K562 (cell line): ENCODE data around the gene AKR1D1. TPM values are rescaled to one million over a fixed set of nuclear protein-coding genes. Genes with fewer than 3 reads are reported as not detected.

Experiments
- ARID1B ChIP-seq: fragments of 450-650 bp; IDR thresholded peaks from 2 replicates; pipeline ENCODE4 v1.6.1; 2016; ENCODE audit warnings: antibody characterized with exemption, mild to moderate bottlenecking, inconsistent platforms
- BRD4 ChIP-seq: fragments of 200-600 bp; sonication (generic); IDR thresholded peaks from 2 replicates; pipeline ENCODE4 v1.6.1; 2017; ENCODE audit warnings: inconsistent platforms
- ESRRA ChIP-seq: fragments of 450-650 bp; IDR thresholded peaks from 2 replicates; pipeline ENCODE4 v1.6.1; 2014; ENCODE audit warnings: low read depth, mild to moderate bottlenecking, moderate library complexity, borderline replicate concordance
- FOXP4 ChIP-seq: sonication (generic); formaldehyde crosslinking; IDR thresholded peaks from 2 replicates; pipeline ENCODE4 v1.8.0; 2022; ENCODE audit warnings: mild to moderate bottlenecking, missing genetic modification reagents, borderline replicate concordance
- FUS ChIP-seq: fragments of 200-400 bp; formaldehyde crosslinking; optimal IDR thresholded peaks from 2 replicates; pipeline ENCODE3; 2017; ENCODE audit warnings: low read depth, low read length
- GTF2F1 ChIP-seq: IDR thresholded peaks from 2 replicates; pipeline ENCODE4 v1.6.1; 2011; ENCODE audit warnings: low read depth, low read length, improper control_type of control experiment
- LEF1 ChIP-seq: fragments of 450-650 bp; IDR thresholded peaks from 2 replicates; pipeline ENCODE4 v1.6.1; 2016; ENCODE audit warnings: mild to moderate bottlenecking
- MAFK ChIP-seq: IDR thresholded peaks from 2 replicates; pipeline ENCODE4 v1.6.1; 2011; ENCODE audit warnings: low read length, improper control_type of control experiment
- NRF1 ChIP-seq, 2 experiments: fragments of 450-650 bp; IDR thresholded peaks in 1 of 2; conservative IDR thresholded peaks in 1 of 2; 2 replicates each; pipeline ENCODE4 v1.6.1; 2014; ENCODE audit warnings: mild to moderate bottlenecking in 2 of 2
- PML ChIP-seq: IDR thresholded peaks from 2 replicates; pipeline ENCODE4 v1.6.1; 2012; ENCODE audit warnings: low read length, inconsistent platforms
- RBM39 ChIP-seq: fragments of 200-400 bp; formaldehyde crosslinking; optimal IDR thresholded peaks from 2 replicates; pipeline ENCODE3; 2018; ENCODE audit warnings: low read depth, low read length
- SIX5 ChIP-seq, 2 experiments: IDR thresholded peaks; 2 replicates each; pipeline ENCODE4 v1.6.1; 2011; ENCODE audit warnings: low read length in 2 of 2, borderline replicate concordance in 1 of 2, low read depth in 1 of 2, mild to moderate bottlenecking in 1 of 2, moderate library complexity in 1 of 2; ENCODE audit not compliant: insufficient read depth in 1 of 2
- TAL1 ChIP-seq: fragments of 450-650 bp; IDR thresholded peaks from 2 replicates; pipeline ENCODE4 v1.6.1; 2016; ENCODE audit warnings: mild to moderate bottlenecking
- TBL1XR1 ChIP-seq, 2 experiments: IDR thresholded peaks; 2 replicates each; pipeline ENCODE4 v1.6.1; 2012; ENCODE audit warnings: improper control_type of control experiment in 2 of 2, low read length in 2 of 2, mild to moderate bottlenecking in 1 of 2
- TCF3 ChIP-seq: sonication (generic); formaldehyde crosslinking; IDR thresholded peaks from 2 replicates; pipeline ENCODE4 v1.4.0; 2020; ENCODE audit warnings: mild to moderate bottlenecking, missing genetic modification reagents
- TEAD4 ChIP-seq, 2 experiments: sonication (generic) in 1 of 2; formaldehyde crosslinking in 1 of 2; IDR thresholded peaks; 2 replicates each; pipeline versions ENCODE4 v1.6.1 to v1.8.0; 2012 to 2022; ENCODE audit warnings: borderline replicate concordance in 1 of 2, inconsistent platforms in 1 of 2, low read length in 1 of 2, mild to moderate bottlenecking in 1 of 2, missing genetic modification reagents in 1 of 2
- TRIM24 ChIP-seq, 2 experiments: fragments of 450-650 bp; IDR thresholded peaks; 2 replicates each; pipeline ENCODE4 v1.6.1; 2016
- YBX1 ChIP-seq: fragments of 450-650 bp; IDR thresholded peaks from 2 replicates; pipeline ENCODE4 v1.7.1; 2016; ENCODE audit warnings: mild to moderate bottlenecking
- YY1 ChIP-seq, 3 experiments: IDR thresholded peaks; 2 replicates each; pipeline ENCODE4 v1.6.1; 2011; ENCODE audit warnings: low read length in 2 of 3, mild to moderate bottlenecking in 2 of 3, moderate library complexity in 2 of 3, borderline replicate concordance in 1 of 3, control low read depth in 1 of 3, low read depth in 1 of 3; ENCODE audit not compliant: insufficient read depth in 3 of 3, insufficient replicate concordance in 2 of 3, control insufficient read depth in 1 of 3, insufficient read length in 1 of 3; ENCODE audit errors: extremely low read depth in 1 of 3
- ZBTB33 ChIP-seq: sonication (generic); formaldehyde crosslinking; IDR thresholded peaks from 2 replicates; pipeline ENCODE4 v1.8.1; 2023; ENCODE audit warnings: mild to moderate bottlenecking, missing genetic modification reagents
- ZFP36 ChIP-seq: fragments of 150-350 bp; IDR thresholded peaks from 2 replicates; pipeline ENCODE4 v1.6.1; 2018; ENCODE audit warnings: low read length, low read depth; ENCODE audit not compliant: partially characterized antibody
- ZNF274 ChIP-seq: IDR thresholded peaks from 2 replicates; pipeline ENCODE4 v1.6.1; 2011; ENCODE audit warnings: low read depth, mild to moderate bottlenecking, low read length, moderate library complexity, borderline replicate concordance
- ZNF449 ChIP-seq: fragments of 250-450 bp; sonication (Bioruptor Pico); IDR thresholded peaks from 2 replicates; pipeline ENCODE4 v1.8.0; 2022; ENCODE audit warnings: moderate library complexity, mild to moderate bottlenecking, inconsistent platforms
- polyA plus RNA-seq, 8 experiments: library from polyadenylated mRNA; depleted of rRNA in 4 of 8; stranded (reverse) in 5 of 8; unstranded in 3 of 8; fragments of >200 nt; fragmentation: Nextera tagmentation in 2 of 8; fragmentation: Illumina TruSeq in 1 of 8; extraction: Ambion mirVana in 2 of 8; extraction: Trizol in 1 of 8; gene quantifications; 2 replicates each; pipeline versions ENCODE4 v1.2.1 to v1.2.3, GENCODE V29; 2011 to 2014; ENCODE audit warnings: inconsistent platforms in 1 of 8, missing spikeins in 1 of 8
- total RNA-seq, 7 experiments: library from RNA; depleted of rRNA in 6 of 7; stranded (reverse); fragments of >200 nt in 6 of 7; fragmentation: Illumina TruSeq in 2 of 7; extraction: Trizol in 2 of 7; gene quantifications; 2 replicates each; pipeline versions ENCODE4 v1.2.1 to v1.2.3, GENCODE V29; 2011 to 2021; ENCODE audit warnings: low replicate concordance in 1 of 7

Gene AKR1D1
- total and polyA plus RNA-seq, 9 of the 15 experiments (the other 6 are each of a cell fraction or from before 2014, with no cell fraction given), result not detected

GRCh38 chr7:138164804-138165203 lies 88.5 kb downstream of the AKR1D1 start (continued):
- no peak for TF ChIP-seq ZBTB33 (CRISPR knock-in tag)
- TF ChIP-seq NRF1 (conservative IDR thresholded peaks at IDR 0.05 in 1 of 2, IDR thresholded peaks at IDR 0.05 in 1 of 2), result no peak
- TF ChIP-seq FOXP4, result no peak
- no peak for TF ChIP-seq ESRRA
- no peak for TF ChIP-seq RBM39
- no peak for TF ChIP-seq LEF1
- TF ChIP-seq TAL1, result peak; percentile 64
- peak; percentile 53 for TF ChIP-seq TCF3 (CRISPR knock-in tag)
- no peak for TF ChIP-seq ZNF449 (CRISPR knock-in tag)
- peak; percentile 97 for TF ChIP-seq ZFP36
- TF ChIP-seq GTF2F1, result no peak
- peak; percentile 86 to 89 for TF ChIP-seq TRIM24 (IDR thresholded peaks at IDR 0.05)
- no peak for TF ChIP-seq SIX5 (IDR thresholded peaks at IDR 0.05; ENCODE audit: borderline replicate concordance in 1 of 2, insufficient read depth in 1 of 2, low read depth in 1 of 2, low read length in 2 of 2)
- peak; percentile 27; the same call in 1 of the 2 replicates for TF ChIP-seq ARID1B
- TF ChIP-seq TEAD4 (IDR thresholded peaks at IDR 0.05; ENCODE audit: low read length), result peak; percentile 60
- no peak for TF ChIP-seq TEAD4 (CRISPR knock-in tag; IDR thresholded peaks at IDR 0.05; ENCODE audit: borderline replicate concordance)
- TF ChIP-seq ZNF274, result no peak
- TF ChIP-seq FUS, result no peak
- no peak for TF ChIP-seq YY1 (IDR thresholded peaks at IDR 0.05; ENCODE audit: borderline replicate concordance in 1 of 3, control insufficient read depth in 1 of 3, extremely low read depth in 1 of 3, insufficient read depth in 3 of 3, insufficient read length in 1 of 3, insufficient replicate concordance in 2 of 3, low read depth in 1 of 3, low read length in 2 of 3)
- no peak for TF ChIP-seq BRD4
- no peak for TF ChIP-seq MAFK
- no peak for TF ChIP-seq TBL1XR1 (IDR thresholded peaks at IDR 0.05; ENCODE audit: low read length in 2 of 2)
- TF ChIP-seq PML, result no peak
- TF ChIP-seq YBX1, result no peak
